Measurements from ENCODE around the gene RAB11A.

The RAB11A gene

GRCh38 chr15:65937054-65937453 lies 67.8 kb downstream of the RAB11A start:
- DNase-seq (ENCODE audit: low read depth in 2 of 3, low spot score in 2 of 3), result no peak

GRCh38 chr15:65937476-65937875 lies 68.2 kb downstream of the RAB11A start:
- no peak for DNase-seq (ENCODE audit: low read depth in 2 of 3, low spot score in 2 of 3)

GRCh38 chr15:65938604-65939003 lies 69.3 kb downstream of the RAB11A start:
- no peak for DNase-seq (ENCODE audit: low read depth in 2 of 3, low spot score in 2 of 3)

- DNase-seq (ENCODE audit: low read depth in 2 of 3, low spot score in 2 of 3), result no peak
These were observed 70.8 kb downstream of the RAB11A start for GRCh38 chr15:65939901-65940617.

GRCh38 chr15:65940618-65940909 lies 71.3 kb downstream of the RAB11A start:
- no peak for DNase-seq (ENCODE audit: low read depth in 2 of 3, low spot score in 2 of 3)

Data from activated CD8-positive, alpha-beta memory T cell treated with anti-CD3 and anti-CD28 coated beads for 48 hours (primary cell).